Measurements from ENCODE around the gene AK8. TPM values are rescaled to one million over a fixed set of nuclear protein-coding genes. Genes with fewer than 3 reads are reported as not detected.

The AK8 gene
- total and polyA plus RNA-seq, 9 of the 15 experiments (the other 6 are each of a cell fraction or from before 2014, with no cell fraction given), result 0.06 to 0.37 TPM; not detected in 7

DNA sequence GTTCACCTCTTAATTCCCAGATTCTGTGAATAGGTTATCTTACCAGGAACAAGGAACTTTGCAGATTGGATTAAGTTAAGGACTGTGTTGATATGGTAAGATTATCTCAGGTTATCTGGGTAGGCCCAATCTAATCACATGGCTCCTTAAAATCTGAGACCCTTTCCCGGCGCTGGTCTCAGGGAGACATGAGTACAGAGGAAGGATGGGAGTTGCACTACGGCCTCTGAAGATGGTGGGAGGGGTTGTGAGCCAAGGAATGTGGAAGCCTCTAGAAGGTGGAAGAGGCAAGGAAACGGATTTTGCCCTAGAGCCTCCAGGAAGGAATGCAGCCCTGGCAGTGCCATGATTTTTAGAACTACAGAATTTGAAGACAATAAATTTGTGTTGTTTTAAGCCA is 95.1 kb downstream of the AK8 start:
- intact Hi-C loops (cut with micrococcal nuclease) (no loop called here), in situ Hi-C loops (cut with MboI) (no loop called here)
- Histone ChIP-seq H3K4me3 (no peak overlapping the region), H3K9me1 (ENCODE audit: control insufficient read depth, insufficient read depth, low read length) (no peaks in the 10 kb centered on the region), H3K4me1 (replicated peaks in 1 of 2; ENCODE audit: control insufficient read depth in 2 of 2, insufficient read depth in 2 of 2, low read length in 2 of 2) (peaks cover 0 to 16% of the 10 kb centered on the region in 2 experiments; a peak in 3 of 5 replicates), H3K4me2 (ENCODE audit: insufficient read depth, low read length) (no peak overlapping the region), H3K27ac (ENCODE audit: extremely low read depth, low read depth, low read length) (no peak overlapping the region), H3K27me3 (ENCODE audit: control insufficient read depth in 2 of 2, insufficient read depth in 2 of 2, low read length in 2 of 2) (peaks cover 0 to 9% of the 10 kb centered on the region in 2 experiments; a peak in 1 of 5 replicates), H3K9me3 (replicated peaks; ENCODE audit: control insufficient read depth, insufficient read depth, low read depth, low read length) (no peaks in the 10 kb centered on the region), H3K9ac (ENCODE audit: insufficient read depth in 1 of 2, low read depth in 2 of 2, low read length in 2 of 2) (no peak overlapping the region), H4K20me1 (replicated peaks; ENCODE audit: control insufficient read depth, insufficient read depth, low read length) (no peaks in the 10 kb centered on the region), H3K79me2 (ENCODE audit: control insufficient read depth, insufficient read depth, low read length) (no peaks in the 10 kb centered on the region), H3K36me3 (ENCODE audit: control insufficient read depth, insufficient read depth, low read length) (no peaks in the 10 kb centered on the region), H2AFZ (ENCODE audit: low read depth, low read length) (no peak overlapping the region)
- FAIRE-seq (no peak), ATAC-seq (no peak), DNase-seq (ENCODE audit: extremely low read depth in 1 of 4, low spot score in 3 of 4) (no peak)
- CTCF ChIA-PET (ENCODE audit: low intra/inter-chr PET ratio), result no interaction called here
- POLR2A ChIA-PET, result no interaction called here
- no TSS peak for BruUV-seq (replicated peaks)
- TF ChIP-seq POLR2G (IDR thresholded peaks at IDR 0.05; ENCODE audit: low read depth, low read length), result no peak
- no peak for TF ChIP-seq RBM34 (IDR thresholded peaks at IDR 0.05; ENCODE audit: borderline replicate concordance, insufficient read depth, low read length)
- TF ChIP-seq NFE2 (IDR thresholded peaks at IDR 0.05; ENCODE audit: low read depth), result no peak
- TF ChIP-seq, protein P1, sequence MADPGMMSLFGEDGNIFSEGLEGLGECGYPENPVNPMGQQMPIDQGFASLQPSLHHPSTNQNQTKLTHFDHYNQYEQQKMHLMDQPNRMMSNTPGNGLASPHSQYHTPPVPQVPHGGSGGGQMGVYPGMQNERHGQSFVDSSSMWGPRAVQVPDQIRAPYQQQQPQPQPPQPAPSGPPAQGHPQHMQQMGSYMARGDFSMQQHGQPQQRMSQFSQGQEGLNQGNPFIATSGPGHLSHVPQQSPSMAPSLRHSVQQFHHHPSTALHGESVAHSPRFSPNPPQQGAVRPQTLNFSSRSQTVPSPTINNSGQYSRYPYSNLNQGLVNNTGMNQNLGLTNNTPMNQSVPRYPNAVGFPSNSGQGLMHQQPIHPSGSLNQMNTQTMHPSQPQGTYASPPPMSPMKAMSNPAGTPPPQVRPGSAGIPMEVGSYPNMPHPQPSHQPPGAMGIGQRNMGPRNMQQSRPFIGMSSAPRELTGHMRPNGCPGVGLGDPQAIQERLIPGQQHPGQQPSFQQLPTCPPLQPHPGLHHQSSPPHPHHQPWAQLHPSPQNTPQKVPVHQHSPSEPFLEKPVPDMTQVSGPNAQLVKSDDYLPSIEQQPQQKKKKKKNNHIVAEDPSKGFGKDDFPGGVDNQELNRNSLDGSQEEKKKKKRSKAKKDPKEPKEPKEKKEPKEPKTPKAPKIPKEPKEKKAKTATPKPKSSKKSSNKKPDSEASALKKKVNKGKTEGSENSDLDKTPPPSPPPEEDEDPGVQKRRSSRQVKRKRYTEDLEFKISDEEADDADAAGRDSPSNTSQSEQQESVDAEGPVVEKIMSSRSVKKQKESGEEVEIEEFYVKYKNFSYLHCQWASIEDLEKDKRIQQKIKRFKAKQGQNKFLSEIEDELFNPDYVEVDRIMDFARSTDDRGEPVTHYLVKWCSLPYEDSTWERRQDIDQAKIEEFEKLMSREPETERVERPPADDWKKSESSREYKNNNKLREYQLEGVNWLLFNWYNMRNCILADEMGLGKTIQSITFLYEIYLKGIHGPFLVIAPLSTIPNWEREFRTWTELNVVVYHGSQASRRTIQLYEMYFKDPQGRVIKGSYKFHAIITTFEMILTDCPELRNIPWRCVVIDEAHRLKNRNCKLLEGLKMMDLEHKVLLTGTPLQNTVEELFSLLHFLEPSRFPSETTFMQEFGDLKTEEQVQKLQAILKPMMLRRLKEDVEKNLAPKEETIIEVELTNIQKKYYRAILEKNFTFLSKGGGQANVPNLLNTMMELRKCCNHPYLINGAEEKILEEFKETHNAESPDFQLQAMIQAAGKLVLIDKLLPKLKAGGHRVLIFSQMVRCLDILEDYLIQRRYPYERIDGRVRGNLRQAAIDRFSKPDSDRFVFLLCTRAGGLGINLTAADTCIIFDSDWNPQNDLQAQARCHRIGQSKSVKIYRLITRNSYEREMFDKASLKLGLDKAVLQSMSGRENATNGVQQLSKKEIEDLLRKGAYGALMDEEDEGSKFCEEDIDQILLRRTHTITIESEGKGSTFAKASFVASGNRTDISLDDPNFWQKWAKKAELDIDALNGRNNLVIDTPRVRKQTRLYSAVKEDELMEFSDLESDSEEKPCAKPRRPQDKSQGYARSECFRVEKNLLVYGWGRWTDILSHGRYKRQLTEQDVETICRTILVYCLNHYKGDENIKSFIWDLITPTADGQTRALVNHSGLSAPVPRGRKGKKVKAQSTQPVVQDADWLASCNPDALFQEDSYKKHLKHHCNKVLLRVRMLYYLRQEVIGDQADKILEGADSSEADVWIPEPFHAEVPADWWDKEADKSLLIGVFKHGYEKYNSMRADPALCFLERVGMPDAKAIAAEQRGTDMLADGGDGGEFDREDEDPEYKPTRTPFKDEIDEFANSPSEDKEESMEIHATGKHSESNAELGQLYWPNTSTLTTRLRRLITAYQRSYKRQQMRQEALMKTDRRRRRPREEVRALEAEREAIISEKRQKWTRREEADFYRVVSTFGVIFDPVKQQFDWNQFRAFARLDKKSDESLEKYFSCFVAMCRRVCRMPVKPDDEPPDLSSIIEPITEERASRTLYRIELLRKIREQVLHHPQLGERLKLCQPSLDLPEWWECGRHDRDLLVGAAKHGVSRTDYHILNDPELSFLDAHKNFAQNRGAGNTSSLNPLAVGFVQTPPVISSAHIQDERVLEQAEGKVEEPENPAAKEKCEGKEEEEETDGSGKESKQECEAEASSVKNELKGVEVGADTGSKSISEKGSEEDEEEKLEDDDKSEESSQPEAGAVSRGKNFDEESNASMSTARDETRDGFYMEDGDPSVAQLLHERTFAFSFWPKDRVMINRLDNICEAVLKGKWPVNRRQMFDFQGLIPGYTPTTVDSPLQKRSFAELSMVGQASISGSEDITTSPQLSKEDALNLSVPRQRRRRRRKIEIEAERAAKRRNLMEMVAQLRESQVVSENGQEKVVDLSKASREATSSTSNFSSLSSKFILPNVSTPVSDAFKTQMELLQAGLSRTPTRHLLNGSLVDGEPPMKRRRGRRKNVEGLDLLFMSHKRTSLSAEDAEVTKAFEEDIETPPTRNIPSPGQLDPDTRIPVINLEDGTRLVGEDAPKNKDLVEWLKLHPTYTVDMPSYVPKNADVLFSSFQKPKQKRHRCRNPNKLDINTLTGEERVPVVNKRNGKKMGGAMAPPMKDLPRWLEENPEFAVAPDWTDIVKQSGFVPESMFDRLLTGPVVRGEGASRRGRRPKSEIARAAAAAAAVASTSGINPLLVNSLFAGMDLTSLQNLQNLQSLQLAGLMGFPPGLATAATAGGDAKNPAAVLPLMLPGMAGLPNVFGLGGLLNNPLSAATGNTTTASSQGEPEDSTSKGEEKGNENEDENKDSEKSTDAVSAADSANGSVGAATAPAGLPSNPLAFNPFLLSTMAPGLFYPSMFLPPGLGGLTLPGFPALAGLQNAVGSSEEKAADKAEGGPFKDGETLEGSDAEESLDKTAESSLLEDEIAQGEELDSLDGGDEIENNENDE (IDR thresholded peaks at IDR 0.05; ENCODE audit: low read depth, low read length), result no peak
- TF ChIP-seq KHSRP (IDR thresholded peaks at IDR 0.05), result no peak
- TF ChIP-seq SOX6 (IDR thresholded peaks at IDR 0.05), result no peak
- no peak for TF ChIP-seq BCOR (IDR thresholded peaks at IDR 0.05)
- no peak for TF ChIP-seq TEAD1 (CRISPR knock-in tag; IDR thresholded peaks at IDR 0.05)
- no peak for TF ChIP-seq ZNF197 (CRISPR knock-in tag; IDR thresholded peaks at IDR 0.05; ENCODE audit: low read depth)
- no peak for TF ChIP-seq STAG1 (CRISPR knock-in tag; IDR thresholded peaks at IDR 0.05; ENCODE audit: borderline replicate concordance)
- TF ChIP-seq, protein P2, sequence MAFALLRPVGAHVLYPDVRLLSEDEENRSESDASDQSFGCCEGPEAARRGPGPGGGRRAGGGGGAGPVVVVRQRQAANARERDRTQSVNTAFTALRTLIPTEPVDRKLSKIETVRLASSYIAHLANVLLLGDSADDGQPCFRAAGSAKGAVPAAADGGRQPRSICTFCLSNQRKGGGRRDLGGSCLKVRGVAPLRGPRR (CRISPR knock-in tag; IDR thresholded peaks at IDR 0.05), result no peak
- 34% methylated on average over 4 of the region's 4 CpGs for WGBS (ENCODE audit: insufficient coverage, low coverage, missing lambda C conversion rate)

All from K562 (cell line).